GOT3 (cell line): ENCODE measurements around the gene TMEM164.

ENCODE experiments used
- DNase-seq: peaks from one replicate; lab custom pipeline; 2025; ENCODE audit warnings: mixed read lengths; lab: John Stamatoyannopoulos, UW

TMEM164 gene

GRCh38 chrX:110003167-110004156, 548 bp downstream of the TMEM164 start:
- DNase-seq: no peak

DNA sequence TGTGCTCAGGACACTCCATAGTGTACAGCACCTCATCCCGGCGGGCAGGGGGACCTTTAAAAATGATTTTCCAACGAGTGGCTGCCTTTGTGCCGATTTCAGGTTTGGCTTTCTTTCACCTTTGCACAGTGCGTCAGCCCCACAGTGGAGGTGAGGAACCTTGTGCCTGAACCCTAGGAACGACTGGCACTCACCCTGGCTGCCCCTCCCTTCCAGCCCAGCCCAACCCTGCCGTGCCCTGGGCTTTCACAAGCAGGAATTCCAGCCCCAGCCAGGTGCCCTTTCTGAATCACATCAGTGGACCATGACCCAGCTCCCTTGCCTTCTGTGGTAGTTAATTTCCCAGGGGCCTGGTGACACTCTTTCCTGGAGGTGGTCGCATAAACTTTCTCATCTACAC, 1.3 kb downstream of the TMEM164 start:
- no peak for DNase-seq

DNA sequence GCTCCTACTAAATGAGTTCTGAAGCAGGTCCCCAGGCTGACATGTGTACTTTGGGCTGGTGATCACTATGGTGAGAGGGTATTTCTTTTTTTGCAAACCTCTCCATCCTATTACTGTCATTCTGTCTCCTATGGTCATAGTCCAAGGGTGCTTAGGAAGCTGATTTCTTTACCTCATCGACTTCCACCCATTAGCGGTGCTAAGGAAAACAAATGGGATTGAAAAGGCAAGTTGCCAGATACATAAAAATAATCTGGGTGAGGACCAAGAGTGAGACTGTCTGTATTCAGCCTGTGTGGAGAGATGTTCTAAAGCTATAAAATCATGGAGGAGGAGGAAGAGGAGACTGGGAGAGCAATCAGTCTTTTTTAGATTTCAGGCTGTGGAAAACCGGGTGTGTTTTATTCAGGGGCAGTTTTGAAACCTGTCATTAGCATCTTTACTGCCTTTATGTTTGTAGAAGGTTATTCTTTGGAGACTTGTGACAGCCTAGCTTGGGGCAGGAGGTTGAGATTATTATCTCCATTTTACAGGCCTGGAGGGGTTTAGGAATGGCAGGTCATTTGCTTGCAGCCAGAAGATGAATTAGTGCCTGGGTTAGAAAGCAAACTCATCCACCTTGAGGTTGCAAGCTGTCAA, 1.9 kb downstream of the TMEM164 start:
- no peak for DNase-seq

DNA sequence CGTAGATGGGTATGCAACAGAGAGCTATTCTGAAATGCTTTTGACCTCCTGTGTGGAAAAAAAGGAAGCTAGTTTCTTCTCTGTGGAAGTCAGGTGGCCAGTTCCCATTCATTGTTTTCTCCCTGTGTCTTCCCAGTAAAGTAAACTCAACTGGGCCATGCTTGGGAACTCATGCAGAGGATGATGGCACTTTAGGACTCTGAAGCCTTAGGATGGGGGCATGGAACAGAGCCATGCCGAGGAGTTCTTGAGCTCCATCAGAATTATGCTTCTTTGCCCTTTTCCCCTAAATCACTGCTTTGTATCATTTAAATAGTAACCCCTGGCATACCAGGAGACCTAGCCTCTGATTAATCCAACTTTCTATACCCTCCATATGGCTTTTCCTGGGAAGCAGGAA, 3.2 kb downstream of the TMEM164 start:
- DNase-seq: no peak

DNA sequence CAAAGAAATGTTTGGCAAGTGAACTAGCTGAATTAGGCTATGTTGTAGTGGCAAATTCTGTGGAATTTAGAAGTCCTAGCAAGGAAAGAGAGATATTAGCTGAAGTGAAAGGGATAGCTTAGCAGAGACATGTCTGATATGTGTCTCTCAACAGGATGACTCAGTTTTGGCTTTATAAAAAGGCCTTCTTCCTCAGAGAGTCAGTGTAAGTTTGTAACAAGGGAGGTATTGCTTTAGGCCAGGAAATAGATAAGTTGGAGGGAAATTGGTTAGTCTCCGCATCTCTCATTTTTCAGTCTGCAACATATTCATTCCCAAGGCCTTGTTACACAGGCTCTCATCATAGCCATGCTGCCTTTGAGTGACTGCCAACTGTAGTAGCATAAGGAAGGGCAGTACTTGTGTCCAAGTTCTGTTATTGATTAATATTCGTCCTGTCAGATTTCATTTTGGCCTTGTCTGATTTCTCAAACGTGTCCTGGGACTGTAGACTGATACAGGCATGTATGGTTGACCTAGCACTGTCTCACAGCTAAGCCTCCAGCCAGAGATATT, 4.0 kb downstream of the TMEM164 start:
- no peak for DNase-seq

- no peak for DNase-seq
Measured at GRCh38 chrX:110008011-110008635, 5.2 kb downstream of the TMEM164 start.

GRCh38 chrX:110012818-110013485, 10.0 kb downstream of the TMEM164 start:
- DNase-seq: no peak

- DNase-seq: no peak
Measured at GRCh38 chrX:110013968-110014367, 11.1 kb downstream of the TMEM164 start.

- no peak for DNase-seq
Measured at GRCh38 chrX:110015032-110015431, 12.1 kb downstream of the TMEM164 start.

DNA sequence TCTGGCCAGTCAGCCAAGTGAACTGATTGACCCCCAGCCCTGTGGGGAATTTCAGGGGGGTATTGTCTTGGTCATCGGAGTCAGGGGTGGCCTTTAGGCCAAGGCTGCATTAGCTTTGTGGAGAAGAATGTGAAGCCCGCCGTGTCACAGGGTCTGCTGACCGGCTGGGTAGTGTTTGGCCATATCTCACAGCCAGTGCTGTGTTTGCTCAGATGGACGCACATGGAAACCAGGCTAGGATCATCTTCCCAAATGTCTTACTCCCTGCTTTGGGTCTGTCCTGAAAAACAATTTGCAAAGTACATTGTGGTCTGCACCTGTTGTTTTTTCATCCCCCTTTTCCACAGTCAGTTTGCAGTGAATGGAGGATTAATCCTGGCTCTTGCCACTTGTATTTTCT, 13.0 kb downstream of the TMEM164 start:
- no peak for DNase-seq

DNA sequence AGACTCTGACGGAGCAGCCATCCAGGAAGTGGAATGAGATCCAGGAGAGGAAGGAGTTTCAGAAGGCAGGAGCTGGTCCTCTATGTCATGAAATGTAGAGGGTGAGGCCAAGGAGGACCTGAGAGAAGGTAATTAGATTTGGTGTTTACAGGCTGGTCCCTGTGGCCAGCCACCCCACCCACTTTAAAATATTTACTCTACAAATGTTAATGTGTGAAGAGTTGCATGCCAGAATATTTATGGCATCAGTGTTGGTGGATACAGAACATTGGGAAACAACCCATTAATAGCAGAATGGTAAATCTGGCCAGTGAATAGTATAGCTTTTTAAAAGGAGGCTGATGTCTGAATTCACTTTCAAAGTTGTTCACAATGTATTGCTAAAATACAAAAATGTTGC, 17.6 kb downstream of the TMEM164 start:
- DNase-seq: no peak

GRCh38 chrX:110021258-110022022, 18.5 kb downstream of the TMEM164 start:
- no peak for DNase-seq

DNA sequence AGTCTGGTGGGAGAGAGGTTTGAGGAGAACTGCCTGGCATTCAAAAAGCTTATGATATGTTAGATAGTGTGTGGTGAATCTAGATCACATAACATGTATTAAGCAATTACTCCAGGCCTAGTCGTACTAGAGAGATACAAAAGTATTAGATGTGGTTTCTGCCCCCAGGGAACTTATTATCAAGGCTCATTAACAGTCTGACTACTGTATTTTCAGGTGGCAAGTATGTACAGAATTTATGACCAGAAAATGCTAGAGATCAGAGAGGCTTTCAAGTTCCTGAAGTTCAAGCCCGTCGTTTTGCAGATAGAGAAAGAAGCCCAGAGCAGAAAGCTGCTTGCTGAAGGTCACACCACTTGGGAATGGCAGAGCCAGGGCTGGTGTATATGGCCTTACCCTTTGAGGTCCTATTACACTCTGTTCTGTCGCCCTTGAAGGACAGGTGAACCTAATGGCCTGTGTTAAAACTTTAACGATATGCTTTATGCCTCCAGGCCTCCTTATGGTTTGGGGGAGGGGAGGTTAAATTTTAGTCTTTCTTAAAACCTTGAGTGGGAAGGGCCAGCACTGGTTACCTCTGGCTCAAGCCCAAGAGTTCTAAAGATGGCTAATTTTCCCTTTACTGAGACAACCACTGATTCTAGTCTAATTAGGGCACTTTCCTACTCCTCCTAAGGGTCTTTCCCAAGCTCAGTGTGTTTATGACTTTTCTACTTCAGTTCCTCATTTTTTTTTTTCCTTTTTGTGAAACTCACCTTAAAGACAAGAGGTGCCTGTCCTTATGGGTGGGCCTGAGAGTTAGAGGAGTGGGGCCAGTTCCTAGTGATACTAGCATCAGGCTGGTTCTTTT, 19.9 kb downstream of the TMEM164 start:
- no peak for DNase-seq

GRCh38 chrX:110025395-110025794, 22.5 kb downstream of the TMEM164 start:
- DNase-seq: no peak

DNA sequence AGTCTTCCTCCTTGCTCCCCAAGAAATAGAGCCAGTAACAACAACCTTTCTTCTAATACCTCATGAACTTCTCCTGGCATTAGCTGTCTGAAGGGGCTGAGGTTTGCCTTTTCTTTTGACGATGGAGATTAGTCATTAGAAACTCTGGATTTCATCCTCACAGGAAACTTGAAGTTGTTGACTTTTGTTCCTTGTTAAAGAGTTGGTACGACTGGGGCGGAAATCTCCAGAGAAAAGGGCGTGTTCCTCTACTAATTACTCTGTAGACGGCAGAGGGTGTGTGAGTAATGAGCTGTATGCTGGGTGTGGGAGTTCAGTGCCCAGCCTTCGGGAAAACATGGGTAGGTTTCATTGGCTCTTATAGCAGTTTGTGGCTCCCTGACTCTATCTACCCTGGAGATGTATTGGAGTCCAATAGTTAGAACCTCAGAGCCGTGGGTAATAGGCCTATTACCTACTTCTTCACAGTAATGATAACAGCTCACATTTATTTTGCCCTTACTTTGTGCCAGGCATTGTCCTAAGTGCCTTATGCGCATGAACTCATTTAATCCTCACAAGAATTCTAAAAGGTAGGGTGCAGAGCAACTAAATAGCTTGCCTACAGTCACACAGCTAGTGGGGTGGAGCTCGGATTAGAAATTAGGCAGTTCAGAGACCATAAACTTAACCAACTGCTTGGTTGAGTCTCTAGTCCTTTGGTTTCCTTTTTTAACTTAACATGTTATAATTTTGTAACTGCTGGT, 23.4 kb downstream of the TMEM164 start:
- DNase-seq: no peak

DNA sequence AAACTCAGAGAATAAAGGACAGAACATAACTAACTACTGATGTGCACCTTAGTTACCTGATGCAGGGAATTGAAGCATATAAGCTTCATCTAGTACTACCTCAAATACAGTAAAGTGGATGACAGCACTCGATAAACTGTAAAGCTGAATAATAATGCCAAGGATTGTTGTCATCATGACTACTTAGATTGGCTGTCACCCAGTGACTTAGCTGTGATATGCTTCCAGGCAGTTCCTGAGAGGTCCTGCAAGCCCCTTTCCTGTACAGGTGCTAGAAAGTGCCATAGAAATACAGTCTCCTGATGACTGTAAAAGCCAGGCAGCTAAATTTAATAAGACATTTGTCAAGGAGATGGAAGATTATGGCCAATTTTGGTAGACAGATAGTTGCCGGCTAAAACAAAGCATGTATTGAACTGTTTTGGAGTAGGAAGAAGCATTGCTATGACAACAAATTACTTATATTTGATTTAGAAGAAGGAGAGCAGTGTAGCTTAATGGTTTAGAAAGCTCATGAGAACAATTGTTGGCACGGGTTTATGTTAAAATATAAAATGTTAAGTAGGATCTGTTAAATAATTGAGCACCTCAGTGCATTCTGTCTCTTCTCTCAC, 29.7 kb downstream of the TMEM164 start:
- DNase-seq: no peak

- DNase-seq: no peak
Measured at GRCh38 chrX:110034036-110034435, 31.1 kb downstream of the TMEM164 start.

GRCh38 chrX:110036162-110037033, 33.5 kb downstream of the TMEM164 start:
- no peak for DNase-seq
